Uterus (tissue), 2 donors: Measurements from ENCODE around the gene NADK2.

Experiments
- CTCF ChIP-seq, 4 experiments: fragments of 200-600 bp in 2 of 4; fragments of 450-650 bp in 2 of 4; sonication (generic) in 2 of 4; IDR thresholded peaks; one replicate each; pipeline ENCODE4 v1.5.1; 2016 to 2019; ENCODE audit warnings: antibody characterized with exemption in 4 of 4, mild to moderate bottlenecking in 2 of 4, moderate library complexity in 1 of 4
- POLR2A ChIP-seq, 2 donors: fragments of 450-650 bp; IDR thresholded peaks; one replicate each; pipeline ENCODE4 v1.6.1; 2016; ENCODE audit warnings: antibody characterized with exemption in 2 of 2, mild to moderate bottlenecking in 1 of 2, moderate library complexity in 1 of 2

- TF ChIP-seq CTCF (IDR thresholded peaks at IDR 0.05) (no peak), POLR2A (IDR thresholded peaks at IDR 0.05) (no peak)
Observed at GRCh38 chr5:36198281-36198680, 43.4 kb downstream of the NADK2 start.
